ENCODE measurements around the gene CPNE9.

The CPNE9 gene

GRCh38 chr3:9778143-9779074 lies 74.8 kb downstream of the CPNE9 start:
- no peak for DNase-seq (ENCODE audit: low spot score)

- no peak for DNase-seq (ENCODE audit: low spot score)
Measured at GRCh38 chr3:9779075-9779593, 75.5 kb downstream of the CPNE9 start.

Data from CD4-positive, alpha-beta T cell treated with Interleukin-6 at 100 ng/mL for 8 hours (primary cell).